ENCODE results near the gene EIF3J. TPM values are rescaled to one million over a fixed set of nuclear protein-coding genes. Genes with fewer than 3 reads are reported as not detected.

Gene EIF3J
- polyA plus RNA-seq, 1 donor = 82.0 TPM

GRCh38 chr15:44595656-44596510, 58.9 kb downstream of the EIF3J start:
- DNase-seq = no peak

DNA sequence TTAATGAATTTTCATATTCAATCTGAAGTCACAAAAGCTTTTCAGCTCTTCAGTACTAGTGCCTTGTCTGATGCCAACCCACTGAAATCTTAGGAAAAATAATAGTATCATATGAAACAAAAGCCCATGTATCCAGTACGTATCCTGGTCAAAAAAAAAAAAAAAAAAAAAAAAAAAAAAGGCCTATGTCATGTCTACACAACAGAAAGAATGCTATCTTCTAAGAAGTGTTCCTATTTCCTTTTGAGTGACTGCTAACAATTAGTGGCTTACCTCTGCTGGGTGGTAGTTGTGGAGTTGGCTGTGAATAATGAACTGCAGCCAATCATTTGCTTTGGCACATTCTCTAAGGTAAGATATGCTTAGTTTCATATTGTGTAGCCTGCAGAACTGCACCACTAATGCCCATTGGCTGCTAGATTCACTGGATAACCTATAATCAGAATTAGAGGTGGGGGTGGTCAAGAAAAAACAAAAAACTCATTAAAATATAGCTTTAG, 59.6 kb downstream of the EIF3J start:
- no peak for DNase-seq

GRCh38 chr15:44598066-44598465, 61.1 kb downstream of the EIF3J start:
- no peak for DNase-seq

DNA sequence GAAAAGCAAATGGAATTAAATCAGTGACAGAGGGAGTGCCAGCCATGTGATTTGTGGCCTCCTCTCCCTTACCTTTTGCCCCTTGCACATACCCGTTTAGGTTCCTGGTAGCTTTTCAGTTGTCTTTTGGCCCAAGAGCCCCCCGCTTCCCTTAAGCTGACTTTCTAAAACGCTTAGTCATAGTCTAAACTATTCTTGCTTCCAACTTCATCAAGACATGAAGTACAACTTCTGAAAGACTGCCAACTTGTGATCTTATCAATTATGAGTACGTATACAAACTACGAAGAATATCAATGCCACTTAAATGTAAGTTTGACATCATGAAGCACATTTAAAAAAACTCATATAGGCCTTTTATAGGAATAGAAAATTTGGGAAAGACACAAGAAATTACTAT, 61.9 kb downstream of the EIF3J start:
- DNase-seq = no peak

- no peak for DNase-seq
These were observed 66.2 kb downstream of the EIF3J start for GRCh38 chr15:44603126-44603525.

DNA sequence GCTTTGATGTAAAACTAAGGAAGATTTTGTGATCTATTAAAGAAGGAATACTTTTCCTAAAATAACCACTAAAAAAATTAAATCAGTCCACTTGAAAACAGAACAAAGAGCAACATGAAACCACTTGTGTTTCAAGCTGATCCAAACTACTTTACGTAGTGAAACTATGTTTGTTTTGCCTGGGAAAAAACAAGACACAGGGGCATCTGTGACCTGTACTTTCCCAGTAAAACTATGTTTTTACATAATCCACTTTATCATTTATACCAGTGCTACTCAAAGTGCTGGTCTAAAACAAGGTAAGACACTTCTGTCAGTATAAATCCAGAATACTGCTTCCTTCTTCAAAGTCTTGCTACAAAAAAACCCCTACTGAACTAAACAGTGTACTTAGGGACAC, 69.8 kb downstream of the EIF3J start:
- no peak for DNase-seq

Other genes with a start within 250 kb of the EIF3J start
- gene GOLM2, start 248.4 kb upstream of the EIF3J start, polyA plus RNA-seq (ENCODE audit: insufficient read length) = 59.7 TPM
- 41.7 TPM for gene CTDSPL2, start 109.5 kb upstream of the EIF3J start, polyA plus RNA-seq (ENCODE audit: insufficient read length)
- 42.8 TPM for gene SPG11, start 126.5 kb downstream of the EIF3J start, polyA plus RNA-seq (ENCODE audit: insufficient read length)
- 1.9 TPM for gene PATL2, start 174.2 kb downstream of the EIF3J start, polyA plus RNA-seq (ENCODE audit: insufficient read length)
- gene B2M, start 174.4 kb downstream of the EIF3J start, polyA plus RNA-seq (ENCODE audit: insufficient read length) = 537 TPM
- 30.8 TPM for gene TRIM69, start 199.4 kb downstream of the EIF3J start, polyA plus RNA-seq (ENCODE audit: insufficient read length)